Fibroblast of the aortic adventitia (primary cell): ENCODE results near the gene NDUFAF8. TPM values are rescaled to one million over a fixed set of nuclear protein-coding genes. Genes with fewer than 3 reads are reported as not detected.

ENCODE experiments used
- DNase-seq: peaks from one replicate; pipeline ENCODE4 v3.0.0-alpha.2; 2010; ENCODE audit warnings: low read depth
- H3K4me3 ChIP-seq: 2 replicates; pipeline ENCODE4 v1.5.1; 2011; ENCODE audit warnings: low read depth, mild to moderate bottlenecking, control low read depth, low read length, moderate library complexity
- total RNA-seq: library from RNA; depleted of rRNA; stranded (reverse); fragments of >200 nt; gene quantifications from 2 replicates; pipeline ENCODE4 v1.2.3, GENCODE V29; 2012; ENCODE audit warnings: low replicate concordance
- TF ChIP-seq, protein P1 (sequence below): IDR thresholded peaks from 2 replicates; pipeline ENCODE4 v1.5.1; 2011; ENCODE audit warnings: mild to moderate bottlenecking, low read length, control low read depth, inconsistent platforms; ENCODE audit not compliant: insufficient read depth

NDUFAF8 gene
- total RNA-seq, 1 donor: 27.4 TPM

DNA sequence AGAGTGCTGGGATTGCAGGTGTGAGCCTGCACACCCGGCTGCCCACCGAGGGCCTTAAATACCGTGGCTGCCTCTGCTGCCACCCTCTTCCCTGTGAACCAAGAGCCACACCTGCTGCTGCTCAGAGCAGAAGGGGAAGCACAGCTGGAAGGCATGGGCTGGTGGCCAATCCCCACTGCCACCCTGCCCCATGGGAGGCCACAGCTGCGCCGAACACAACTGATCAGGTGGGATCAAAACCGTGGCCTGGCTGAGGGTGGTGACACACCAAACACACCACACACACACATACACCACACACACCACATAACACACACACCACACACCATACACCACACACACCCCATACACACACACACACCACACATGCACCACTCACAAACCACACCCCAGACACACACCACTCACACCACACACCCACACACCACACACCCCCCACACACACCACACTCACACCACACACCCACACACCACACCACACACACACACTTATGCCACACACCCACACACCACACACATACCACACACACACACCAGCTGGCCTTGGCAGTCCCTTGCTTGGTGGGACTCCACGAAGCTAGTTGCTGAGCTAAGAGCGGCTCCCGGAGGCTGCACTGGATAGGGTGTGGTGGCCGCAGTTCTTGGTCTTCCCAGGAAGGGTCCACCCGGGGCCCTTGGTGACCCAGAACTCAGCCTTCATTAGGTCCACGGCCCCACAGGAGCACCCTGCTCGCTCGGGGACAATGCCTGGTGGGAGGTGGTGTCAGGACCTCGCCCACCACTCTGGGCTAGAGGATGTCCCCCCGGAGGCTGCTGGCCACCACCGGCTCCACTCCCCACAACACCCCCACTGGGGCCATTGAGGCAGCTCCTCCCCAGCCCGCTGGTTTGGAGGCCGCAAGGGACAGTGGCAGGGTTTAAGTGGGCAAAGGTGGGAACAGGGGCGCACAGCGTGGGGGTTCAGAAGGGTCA, 31.2 kb upstream of the NDUFAF8 start:
- DNase-seq: no peak
- no peak overlapping the region for H3K4me3 ChIP-seq
- TF ChIP-seq, protein P1, sequence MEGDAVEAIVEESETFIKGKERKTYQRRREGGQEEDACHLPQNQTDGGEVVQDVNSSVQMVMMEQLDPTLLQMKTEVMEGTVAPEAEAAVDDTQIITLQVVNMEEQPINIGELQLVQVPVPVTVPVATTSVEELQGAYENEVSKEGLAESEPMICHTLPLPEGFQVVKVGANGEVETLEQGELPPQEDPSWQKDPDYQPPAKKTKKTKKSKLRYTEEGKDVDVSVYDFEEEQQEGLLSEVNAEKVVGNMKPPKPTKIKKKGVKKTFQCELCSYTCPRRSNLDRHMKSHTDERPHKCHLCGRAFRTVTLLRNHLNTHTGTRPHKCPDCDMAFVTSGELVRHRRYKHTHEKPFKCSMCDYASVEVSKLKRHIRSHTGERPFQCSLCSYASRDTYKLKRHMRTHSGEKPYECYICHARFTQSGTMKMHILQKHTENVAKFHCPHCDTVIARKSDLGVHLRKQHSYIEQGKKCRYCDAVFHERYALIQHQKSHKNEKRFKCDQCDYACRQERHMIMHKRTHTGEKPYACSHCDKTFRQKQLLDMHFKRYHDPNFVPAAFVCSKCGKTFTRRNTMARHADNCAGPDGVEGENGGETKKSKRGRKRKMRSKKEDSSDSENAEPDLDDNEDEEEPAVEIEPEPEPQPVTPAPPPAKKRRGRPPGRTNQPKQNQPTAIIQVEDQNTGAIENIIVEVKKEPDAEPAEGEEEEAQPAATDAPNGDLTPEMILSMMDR: no peak

DNA sequence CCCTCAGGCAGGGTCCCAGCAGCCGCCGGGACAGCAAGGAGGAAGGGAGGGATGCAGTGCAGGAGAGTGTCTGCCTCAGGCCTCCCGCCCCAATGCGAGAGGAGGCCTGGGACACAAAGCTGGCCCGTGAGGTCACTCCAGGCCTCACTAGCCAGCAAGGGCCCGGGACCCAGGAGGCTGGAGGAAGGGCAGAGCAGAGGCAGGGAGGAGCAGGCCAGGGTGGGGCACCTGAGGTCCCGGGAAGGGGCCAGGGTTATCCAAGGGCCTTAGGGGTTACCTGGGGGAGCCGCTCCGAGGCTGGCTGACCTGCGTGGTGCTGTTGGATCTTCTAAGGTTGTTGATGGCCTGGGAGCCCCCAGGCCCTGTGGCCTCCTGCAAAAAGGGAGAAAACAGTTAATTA, 30.5 kb upstream of the NDUFAF8 start:
- H3K4me3 ChIP-seq: no peak overlapping the region
- TF ChIP-seq, protein P1: no peak
- no peak for DNase-seq

DNA sequence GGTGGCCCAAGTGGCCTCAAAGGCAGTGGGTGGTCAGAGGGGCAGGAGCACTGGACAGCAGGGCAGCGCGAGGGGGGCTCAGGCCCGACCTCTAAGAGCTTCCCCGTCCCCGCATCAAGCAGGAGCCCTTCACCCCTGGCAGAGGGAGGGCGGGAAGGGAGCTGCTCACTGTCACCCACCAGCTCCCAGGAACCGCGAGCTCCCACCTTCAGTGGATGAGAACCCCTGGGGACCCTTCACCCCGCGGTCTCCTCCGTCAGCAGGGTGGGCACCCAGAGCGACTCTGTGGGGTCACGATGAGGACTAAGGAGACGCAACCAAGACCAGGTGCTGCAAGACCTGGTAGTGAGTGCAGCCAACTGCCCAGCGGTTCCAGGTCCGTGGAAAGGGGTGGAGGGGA, 30.0 kb upstream of the NDUFAF8 start:
- H3K4me3 ChIP-seq: no peak overlapping the region
- no peak for DNase-seq
- TF ChIP-seq, protein P1: no peak

DNA sequence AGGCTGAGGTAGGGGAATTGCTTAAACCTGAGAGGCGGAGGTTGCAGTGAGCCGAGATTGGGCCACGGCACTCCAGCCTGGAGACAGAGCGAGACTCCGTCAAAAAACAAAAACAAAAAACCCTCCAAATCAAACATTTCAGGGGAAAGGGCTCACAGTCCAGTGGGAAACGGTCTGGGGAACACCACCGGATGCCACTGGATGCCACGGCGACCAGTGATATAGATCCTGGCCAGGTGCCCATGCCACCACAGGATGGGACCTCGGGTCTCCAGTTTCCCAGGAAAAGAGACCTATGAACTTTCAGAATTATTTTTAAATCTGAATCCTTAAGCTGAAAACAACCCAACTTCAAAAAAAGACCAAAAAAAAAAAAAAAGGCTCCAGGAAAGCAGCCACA, 28.7 kb upstream of the NDUFAF8 start:
- H3K4me3 ChIP-seq: no peak overlapping the region
- DNase-seq: no peak
- TF ChIP-seq, protein P1: no peak

DNA sequence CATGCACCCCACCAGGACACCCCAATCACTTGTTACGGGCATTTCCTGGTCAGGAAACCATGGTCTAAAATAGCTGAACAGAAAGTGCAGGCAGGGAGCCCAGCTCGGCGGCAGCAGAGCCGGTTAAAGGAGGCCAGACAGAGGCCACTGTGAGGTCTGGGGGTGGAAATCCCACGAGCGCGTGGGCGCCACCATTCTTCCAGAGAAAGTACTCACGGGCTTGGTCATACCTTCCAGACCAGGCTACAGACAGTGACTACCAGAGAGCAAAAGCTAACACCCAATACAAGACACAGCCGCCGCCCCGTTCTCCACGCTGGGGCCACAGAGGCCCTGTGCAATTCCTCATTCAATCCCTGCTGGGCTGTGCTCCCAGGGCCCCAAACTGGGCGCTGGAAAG, 28.2 kb upstream of the NDUFAF8 start:
- DNase-seq: peak; percentile 55
- TF ChIP-seq, protein P1: no peak
- no peak overlapping the region for H3K4me3 ChIP-seq

DNA sequence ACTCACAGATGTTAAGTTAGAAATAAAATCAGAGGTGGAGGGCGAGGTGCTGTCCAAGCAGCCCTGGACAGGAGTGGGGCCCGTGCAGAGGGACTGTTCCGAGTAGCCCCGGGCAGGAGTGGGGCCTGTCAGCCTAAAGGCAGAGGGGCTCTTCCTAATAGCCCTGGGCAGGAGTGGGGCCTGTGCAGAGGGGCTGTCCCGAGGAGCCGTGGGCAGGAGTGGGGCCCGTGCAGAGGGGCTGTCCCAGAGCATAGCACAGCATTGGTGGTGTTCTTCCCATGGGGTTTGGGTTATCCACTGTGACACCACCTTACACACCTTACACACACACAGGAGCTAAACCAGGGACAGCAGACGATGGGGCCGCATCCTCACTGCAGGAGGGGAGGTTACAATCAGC, 26.8 kb upstream of the NDUFAF8 start:
- TF ChIP-seq, protein P1: no peak
- DNase-seq: no peak
- no peak overlapping the region for H3K4me3 ChIP-seq
